Suprapubic skin (tissue), 4 donors: ENCODE results near the gene FGF18. TPM values are rescaled to one million over a fixed set of nuclear protein-coding genes. Genes with fewer than 3 reads are reported as not detected.

ENCODE experiments used
- DNase-seq, 2 donors: peaks; one replicate each; pipeline ENCODE4 v3.0.0-alpha.2; 2019; ENCODE audit warnings: low spot score in 2 of 2
- H3K27ac ChIP-seq: fragments of 200-600 bp; sonication (generic); one replicate; pipeline ENCODE4 v1.5.1; 2019
- H3K27me3 ChIP-seq: fragments of 200-600 bp; sonication (generic); one replicate; pipeline ENCODE4 v1.5.1; 2019
- H3K36me3 ChIP-seq: fragments of 200-600 bp; sonication (generic); one replicate; pipeline ENCODE4 v1.5.1; 2019
- H3K4me1 ChIP-seq: fragments of 200-600 bp; sonication (generic); one replicate; pipeline ENCODE4 v1.5.1; 2019
- H3K4me3 ChIP-seq: fragments of 200-600 bp; sonication (generic); one replicate; pipeline ENCODE4 v1.5.1; 2019; ENCODE audit warnings: mild to moderate bottlenecking
- H3K9me3 ChIP-seq: fragments of 200-600 bp; sonication (generic); one replicate; pipeline ENCODE4 v1.5.1; 2019
- EP300 ChIP-seq: sonication (generic); formaldehyde crosslinking; IDR thresholded peaks from one replicate; pipeline ENCODE4 v1.6.1; 2017; ENCODE audit warnings: antibody characterized with exemption
- POLR2A ChIP-seq, 2 donors: fragments of 450-650 bp; IDR thresholded peaks; one replicate each; pipeline ENCODE4 v1.6.1; 2017; ENCODE audit warnings: antibody characterized with exemption in 2 of 2, mild to moderate bottlenecking in 2 of 2, moderate library complexity in 2 of 2
- POLR2AphosphoS5 ChIP-seq, 3 donors: sonication (generic); formaldehyde crosslinking; IDR thresholded peaks; one replicate each; pipeline ENCODE4 v1.6.1; 2017; ENCODE audit warnings: antibody characterized with exemption in 3 of 3
- WGBS: methylation state at CpG from one replicate; pipeline ENCODE4 v1.1.5; 2018; 5-methylcytosine and 5-hydroxymethylcytosine counted together
- total RNA-seq, 4 donors: library from RNA; depleted of rRNA; stranded (reverse); fragments of >200 nt; gene quantifications; one replicate each; pipeline ENCODE4 v1.1.0, GENCODE V29; 2016
- TF ChIP-seq, protein P1 (sequence below), 2 donors: fragments of 200-600 bp in 1 of 2; fragments of 450-650 bp in 1 of 2; sonication (generic) in 1 of 2; IDR thresholded peaks; one replicate each; pipeline ENCODE4 v1.5.1; 2016 to 2019; ENCODE audit warnings: antibody characterized with exemption in 2 of 2, mild to moderate bottlenecking in 1 of 2, moderate library complexity in 1 of 2

Gene FGF18
- total RNA-seq, 4 donors from 2014 or later = 0.32 to 3.2 (median 0.50) TPM

GRCh38 chr5:171442287-171443042, 23.0 kb downstream of the FGF18 start:
- Histone ChIP-seq H3K27me3 (no peaks in the 10 kb centered on the region), H3K4me1 (no peaks in the 10 kb centered on the region), H3K9me3 (no peaks in the 10 kb centered on the region), H3K36me3 (no peaks in the 10 kb centered on the region), H3K4me3 (no peak overlapping the region), H3K27ac (no peak overlapping the region)
- TF ChIP-seq POLR2A (IDR thresholded peaks at IDR 0.05) = no peak
- TF ChIP-seq, protein P1, sequence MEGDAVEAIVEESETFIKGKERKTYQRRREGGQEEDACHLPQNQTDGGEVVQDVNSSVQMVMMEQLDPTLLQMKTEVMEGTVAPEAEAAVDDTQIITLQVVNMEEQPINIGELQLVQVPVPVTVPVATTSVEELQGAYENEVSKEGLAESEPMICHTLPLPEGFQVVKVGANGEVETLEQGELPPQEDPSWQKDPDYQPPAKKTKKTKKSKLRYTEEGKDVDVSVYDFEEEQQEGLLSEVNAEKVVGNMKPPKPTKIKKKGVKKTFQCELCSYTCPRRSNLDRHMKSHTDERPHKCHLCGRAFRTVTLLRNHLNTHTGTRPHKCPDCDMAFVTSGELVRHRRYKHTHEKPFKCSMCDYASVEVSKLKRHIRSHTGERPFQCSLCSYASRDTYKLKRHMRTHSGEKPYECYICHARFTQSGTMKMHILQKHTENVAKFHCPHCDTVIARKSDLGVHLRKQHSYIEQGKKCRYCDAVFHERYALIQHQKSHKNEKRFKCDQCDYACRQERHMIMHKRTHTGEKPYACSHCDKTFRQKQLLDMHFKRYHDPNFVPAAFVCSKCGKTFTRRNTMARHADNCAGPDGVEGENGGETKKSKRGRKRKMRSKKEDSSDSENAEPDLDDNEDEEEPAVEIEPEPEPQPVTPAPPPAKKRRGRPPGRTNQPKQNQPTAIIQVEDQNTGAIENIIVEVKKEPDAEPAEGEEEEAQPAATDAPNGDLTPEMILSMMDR (IDR thresholded peaks at IDR 0.05) = no peak
- no peak for TF ChIP-seq POLR2AphosphoS5 (IDR thresholded peaks at IDR 0.05)
- no peak for TF ChIP-seq EP300
- 69% methylated on average over 13 of the region's 13 CpGs for WGBS
- no peak for DNase-seq

GRCh38 chr5:171444582-171444981, 25.1 kb downstream of the FGF18 start:
- WGBS = 96% methylated on average over 12 of the region's 12 CpGs
- Histone ChIP-seq H3K9me3 (no peaks in the 10 kb centered on the region), H3K27ac (no peak overlapping the region), H3K36me3 (no peaks in the 10 kb centered on the region), H3K4me1 (no peaks in the 10 kb centered on the region), H3K27me3 (no peaks in the 10 kb centered on the region), H3K4me3 (no peak overlapping the region)
- TF ChIP-seq POLR2A (IDR thresholded peaks at IDR 0.05) (no peak), EP300 (no peak), POLR2AphosphoS5 (IDR thresholded peaks at IDR 0.05) (no peak)
- TF ChIP-seq, protein P1 (IDR thresholded peaks at IDR 0.05) = no peak
- no peak for DNase-seq

DNA sequence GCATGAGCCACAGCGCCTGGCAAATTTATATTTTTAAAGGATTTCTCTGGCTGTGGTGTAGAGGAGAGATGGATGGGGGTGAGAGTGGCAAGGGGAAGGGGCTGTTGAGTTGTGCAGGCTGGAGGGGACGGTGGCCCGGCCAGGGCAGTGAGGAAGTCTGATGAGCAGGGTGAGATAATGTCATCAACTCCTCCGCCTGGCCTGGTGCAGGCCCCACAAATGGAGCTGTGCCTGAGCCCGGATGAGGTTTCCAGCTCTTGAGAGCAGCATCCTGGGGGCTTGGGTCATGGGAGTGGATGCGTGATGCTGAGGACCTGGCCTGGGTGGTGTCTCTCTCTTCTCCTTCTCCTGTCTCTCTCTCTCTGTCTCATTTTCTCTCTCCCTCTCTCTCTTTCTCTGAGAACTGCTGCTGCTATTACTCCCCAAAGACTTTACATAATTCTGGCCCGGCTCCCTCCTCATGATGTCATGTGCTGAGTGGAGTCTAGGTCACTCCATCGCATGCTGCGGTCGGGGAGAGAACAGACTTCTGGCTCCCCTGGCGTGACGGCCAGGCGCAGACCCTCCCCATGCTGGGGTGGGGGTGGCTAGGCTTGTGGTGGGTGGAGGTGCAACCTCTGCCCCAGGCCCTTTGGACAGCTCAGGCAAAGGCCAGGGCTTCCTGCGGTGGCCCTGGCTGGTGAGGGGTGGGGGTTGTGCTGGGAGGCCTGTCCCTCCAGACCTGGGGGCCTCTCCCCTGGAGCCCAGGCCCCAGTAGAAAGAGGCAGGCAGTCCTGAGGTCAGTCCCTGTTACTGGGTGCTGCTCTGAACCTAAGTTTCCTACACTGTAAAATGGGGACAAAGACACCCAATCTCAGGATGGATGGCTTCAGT, 26.4 kb downstream of the FGF18 start:
- WGBS = 85% methylated on average over 13 of the region's 14 CpGs
- DNase-seq = no peak
- H3K9me3 ChIP-seq = no peaks in the 10 kb centered on the region
- H3K27me3 ChIP-seq = peaks cover 4% of the 10 kb centered on the region
- TF ChIP-seq, protein P1 (IDR thresholded peaks at IDR 0.05) = no peak
- no peak overlapping the region for H3K27ac ChIP-seq
- peaks cover 3% of the 10 kb centered on the region for H3K4me1 ChIP-seq
- H3K4me3 ChIP-seq = no peak overlapping the region
- H3K36me3 ChIP-seq = no peaks in the 10 kb centered on the region

- Histone ChIP-seq H3K4me3 (no peak overlapping the region), H3K4me1 (peaks cover 10% of the 10 kb centered on the region), H3K27me3 (peaks cover 8% of the 10 kb centered on the region), H3K27ac (no peak overlapping the region), H3K36me3 (no peaks in the 10 kb centered on the region), H3K9me3 (no peaks in the 10 kb centered on the region)
- WGBS = 79% methylated on average over 5 of the region's 5 CpGs
- DNase-seq = no peak
- TF ChIP-seq POLR2AphosphoS5 (IDR thresholded peaks at IDR 0.05) (no peak), POLR2A (IDR thresholded peaks at IDR 0.05) (no peak), EP300 (no peak)
- TF ChIP-seq, protein P1 (IDR thresholded peaks at IDR 0.05) = no peak
Measured at GRCh38 chr5:171447226-171447625, 27.8 kb downstream of the FGF18 start.

DNA sequence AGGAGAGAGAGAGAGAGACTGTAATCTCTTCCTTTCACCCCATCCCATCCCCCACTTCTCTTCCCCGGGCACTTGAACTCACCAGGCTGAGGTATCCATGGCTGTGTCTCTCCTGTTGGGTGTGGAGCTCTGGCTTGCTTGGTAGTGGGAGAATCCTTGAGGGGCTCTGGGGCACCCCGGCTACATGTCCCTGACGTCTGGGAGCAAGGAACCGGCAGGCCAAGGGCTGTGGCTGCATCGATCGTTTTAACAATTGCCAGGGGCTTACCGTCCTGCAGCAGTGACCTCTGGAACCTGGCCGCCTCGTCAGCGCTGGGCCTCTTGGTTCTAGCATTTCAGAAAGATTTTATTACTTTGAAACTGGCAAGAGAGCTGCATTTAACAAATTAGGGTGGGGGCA, 30.0 kb downstream of the FGF18 start:
- Histone ChIP-seq H3K4me1 (peaks cover 10% of the 10 kb centered on the region), H3K27ac (no peak overlapping the region), H3K9me3 (no peaks in the 10 kb centered on the region), H3K27me3 (peaks cover 8% of the 10 kb centered on the region), H3K4me3 (no peak overlapping the region), H3K36me3 (no peaks in the 10 kb centered on the region)
- WGBS = 91% methylated on average over 10 of the region's 10 CpGs
- TF ChIP-seq POLR2A (IDR thresholded peaks at IDR 0.05) = no peak
- TF ChIP-seq POLR2AphosphoS5 (IDR thresholded peaks at IDR 0.05) = no peak
- TF ChIP-seq, protein P1 (IDR thresholded peaks at IDR 0.05) = no peak
- TF ChIP-seq EP300 = no peak
- DNase-seq = no peak
